Myocyte (in vitro differentiated cells): Measurements from ENCODE around the gene TP63. TPM values are rescaled to one million over a fixed set of nuclear protein-coding genes. Genes with fewer than 3 reads are reported as not detected.
"Not testable (repeated sequence)": the region's sequence is repeated elsewhere in the genome, so short reads cannot be mapped to it uniquely, and the experiment has no call there.

Source experiments
- DNase-seq: peaks from one replicate; pipeline ENCODE4 v3.0.0-alpha.2; 2012; ENCODE audit warnings: low read depth
- polyA plus RNA-seq: library from polyadenylated mRNA; unstranded; fragments of >200 nt; gene quantifications from one replicate; pipeline ENCODE4 v1.2.1, GENCODE V29; 2012; ENCODE audit warnings: missing spikeins
- total RNA-seq: library from RNA; depleted of rRNA; stranded (reverse); fragments of >200 nt; gene quantifications from 2 replicates; pipeline ENCODE4 v1.2.3, GENCODE V29; 2014

TP63 gene
- 2.5 and 2.6 TPM in 2 replicates for total RNA-seq
- 0.74 TPM for polyA plus RNA-seq

DNA sequence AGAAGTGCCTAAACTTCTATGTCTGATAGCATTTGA is at the start of gene TP63:
Gene TP63 (plus strand): TSS at position 17 of the 36 bp plus-strand sequence. CDS start 127 bp downstream, outside the sequence.
- no peak for DNase-seq

DNA sequence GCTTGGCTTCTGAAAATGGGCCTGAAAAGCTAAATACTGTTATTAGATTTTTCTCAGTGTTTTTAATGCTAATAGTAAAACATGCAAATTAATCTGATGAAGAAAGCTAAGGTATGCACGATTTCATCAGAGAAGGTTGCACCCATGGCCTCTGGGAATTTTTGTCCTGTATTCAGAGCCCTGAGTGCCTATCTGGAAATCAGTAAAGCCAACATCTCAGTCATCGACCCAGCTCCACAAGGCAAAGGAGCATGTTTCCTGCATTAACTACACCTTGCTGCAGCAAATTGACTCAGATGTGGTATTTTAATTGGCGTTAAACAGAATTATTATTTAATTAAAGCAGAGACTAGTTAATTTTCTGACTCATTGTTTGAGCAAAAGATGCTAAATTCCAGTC is 49.0 kb upstream of the TP63 start:
- DNase-seq = no peak

DNA sequence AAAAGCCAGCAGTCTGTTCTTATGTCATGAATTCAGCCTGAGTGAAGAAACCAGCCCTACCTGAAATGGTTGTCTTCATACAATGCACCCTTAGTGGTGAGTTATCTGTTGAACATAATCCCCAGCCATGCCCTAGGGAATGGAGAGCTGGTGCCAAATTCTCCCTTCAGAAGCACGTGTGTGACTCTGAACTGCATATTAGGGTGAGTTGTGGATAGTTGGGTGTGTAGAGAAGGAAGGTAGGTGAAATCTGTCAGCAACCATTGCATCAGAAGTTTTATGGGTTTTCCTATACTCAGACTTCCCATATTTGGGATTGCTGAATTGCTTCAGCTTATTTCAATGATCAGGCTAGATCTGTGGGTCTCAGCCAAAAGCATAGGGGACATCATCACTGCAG is 46.5 kb upstream of the TP63 start:
- DNase-seq = no peak

DNA sequence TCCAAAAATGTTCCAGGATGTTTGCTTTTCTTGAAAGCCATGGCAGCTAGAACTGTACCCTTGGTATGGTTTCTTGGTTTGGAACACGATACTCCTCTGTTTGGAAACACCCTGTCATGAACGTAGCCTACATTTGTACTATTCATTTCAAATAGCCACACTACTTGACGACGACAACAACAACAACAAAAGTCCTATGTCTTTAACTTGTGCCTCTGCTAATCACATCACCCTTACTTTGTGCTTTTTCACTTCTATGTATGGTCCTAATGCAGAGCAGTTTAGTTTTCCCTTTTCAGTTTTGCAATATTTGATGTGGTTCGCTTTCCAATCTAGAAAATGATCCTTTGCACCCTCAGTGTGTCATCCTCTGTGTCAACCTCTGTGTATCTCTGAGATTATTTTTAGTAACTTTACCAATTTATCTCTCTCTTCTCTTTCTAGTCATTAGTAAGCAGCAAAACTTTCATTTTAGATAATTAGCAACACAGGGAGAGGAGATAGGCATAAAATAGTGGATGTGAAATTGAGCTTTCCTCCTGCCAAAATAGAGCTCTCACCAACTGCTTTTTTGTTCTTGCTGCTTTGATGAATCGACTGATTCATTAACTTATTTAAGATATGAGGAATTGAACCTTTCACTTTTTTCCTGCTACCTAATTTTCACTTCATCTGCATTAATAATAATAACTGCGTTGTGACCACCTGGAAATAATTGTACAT is 44.1 kb upstream of the TP63 start:
- no peak for DNase-seq

DNA sequence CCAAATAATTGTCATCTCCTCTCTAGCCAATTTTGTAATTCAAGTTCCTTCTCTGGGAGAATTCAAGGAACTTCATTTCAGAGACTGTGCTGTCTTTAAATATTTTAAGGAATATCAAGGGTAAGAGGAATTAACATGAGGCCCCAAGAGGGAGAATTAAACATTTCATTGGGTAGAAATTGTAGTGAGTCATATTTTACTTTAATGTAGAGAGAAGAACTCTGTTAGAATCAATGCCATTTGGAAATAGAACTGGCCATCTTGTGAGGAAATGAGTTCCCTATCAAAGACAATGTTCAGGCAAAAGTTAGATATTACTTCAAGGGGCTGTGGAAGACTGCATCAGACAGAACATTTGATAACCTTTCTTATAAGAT is 43.5 kb upstream of the TP63 start:
- no peak for DNase-seq

DNA sequence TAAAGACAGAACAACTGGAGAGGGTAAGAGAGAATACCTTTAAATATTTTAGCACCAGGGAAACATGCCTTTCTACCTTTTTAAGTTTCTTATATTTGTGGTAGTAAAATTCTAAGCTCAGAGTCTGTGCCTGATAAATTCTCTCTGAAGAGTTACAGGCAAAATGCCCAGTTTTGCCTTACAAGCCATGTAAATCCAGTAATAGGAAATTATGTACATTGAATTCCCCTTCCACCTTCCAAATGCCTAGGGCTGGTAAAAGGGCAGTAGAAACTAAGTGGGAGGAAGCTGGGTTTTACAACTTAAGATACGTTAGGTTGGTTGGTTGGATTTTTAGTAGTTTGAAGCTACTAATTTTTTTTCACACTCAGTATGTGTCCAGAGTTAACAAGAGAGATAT is 43.1 kb upstream of the TP63 start:
- DNase-seq = no peak

DNA sequence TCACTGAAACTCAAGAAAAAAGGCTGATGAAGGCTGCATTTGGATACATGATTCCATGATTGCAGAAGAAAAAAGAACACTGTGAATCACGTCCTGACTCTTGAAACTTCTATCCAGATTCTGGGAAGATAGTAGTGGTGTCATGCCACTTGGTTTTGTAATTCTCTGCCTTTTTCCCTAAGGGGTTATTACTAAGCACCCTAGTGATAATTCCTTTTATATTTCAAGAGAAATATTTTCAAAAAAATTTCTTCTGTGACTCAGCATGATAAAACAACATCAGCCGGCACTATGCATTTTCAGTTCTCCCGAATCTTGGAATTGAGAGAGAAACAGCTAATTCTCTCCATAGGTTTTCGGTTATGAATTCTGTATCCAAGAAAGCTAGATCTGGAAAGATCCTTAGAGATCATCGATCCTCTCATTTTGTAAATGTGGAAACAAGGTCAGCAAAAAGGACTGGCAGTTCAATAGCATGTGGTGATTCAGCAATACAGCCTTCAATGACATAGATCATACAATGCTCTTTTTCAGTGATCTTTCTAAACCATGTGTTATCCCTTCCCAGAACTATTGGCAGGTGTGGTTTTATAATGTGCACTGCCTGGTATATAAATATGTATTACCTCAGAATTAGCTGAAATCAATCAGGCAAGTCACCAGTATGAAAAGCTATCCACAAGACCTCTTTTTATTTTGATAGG is 42.6 kb upstream of the TP63 start:
- DNase-seq = peak; percentile 41

DNA sequence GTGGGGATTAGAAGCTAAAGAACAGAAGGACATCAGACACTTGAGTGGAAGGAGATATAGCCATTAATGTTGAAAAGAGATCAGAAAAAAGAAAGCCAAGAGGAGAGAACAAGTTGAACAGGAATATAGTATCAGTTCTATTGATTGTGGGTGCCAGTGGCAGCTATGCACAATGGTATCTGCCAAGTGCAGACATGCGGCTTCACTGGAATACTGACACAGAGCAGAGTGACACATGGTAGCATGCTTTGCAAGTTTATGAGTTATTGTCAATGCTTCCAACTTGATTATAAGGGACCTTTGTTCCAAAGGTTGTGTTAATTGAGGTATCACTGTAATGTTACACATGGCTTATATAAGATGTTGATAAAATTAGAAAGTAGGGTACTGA is 42.0 kb upstream of the TP63 start:
- no peak for DNase-seq

DNA sequence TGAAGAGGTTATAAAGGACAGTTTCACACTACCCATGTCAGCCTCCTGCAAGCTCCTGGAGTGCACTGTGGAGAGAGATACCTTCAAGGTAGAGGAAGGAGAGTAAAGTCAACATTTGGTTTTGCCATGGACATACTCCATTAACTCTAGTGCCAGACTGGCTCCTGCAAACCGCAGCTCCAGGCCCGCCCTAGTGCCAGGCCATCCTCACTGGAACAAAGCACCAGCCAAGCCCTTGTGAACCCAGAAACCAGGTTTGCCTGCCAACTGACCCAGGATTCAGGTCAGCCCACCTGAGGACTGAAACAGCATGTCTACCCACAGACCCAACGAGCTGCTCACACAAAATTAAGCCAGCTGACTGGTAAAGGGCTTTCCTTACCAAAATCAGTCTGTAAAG is 41.0 kb upstream of the TP63 start:
- DNase-seq = no peak

DNA sequence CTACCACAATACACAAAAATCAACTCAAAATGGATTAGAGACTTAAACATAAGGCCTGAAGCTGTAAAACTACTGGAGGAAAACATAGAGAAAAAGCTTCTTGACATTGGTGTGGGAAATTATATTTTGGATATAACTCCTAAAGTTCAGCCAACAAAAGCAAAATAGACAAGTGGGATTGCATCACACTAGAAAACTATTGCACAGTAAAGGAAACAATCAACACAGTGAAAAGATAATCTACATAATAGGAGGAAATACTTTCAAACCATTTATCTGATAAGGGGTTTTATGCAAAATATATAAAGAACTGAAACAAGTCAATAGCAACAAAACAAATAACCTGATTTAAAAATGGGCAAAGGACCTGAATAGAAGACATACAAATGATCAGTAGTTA is 37.6 kb upstream of the TP63 start:
- DNase-seq = no peak

DNA sequence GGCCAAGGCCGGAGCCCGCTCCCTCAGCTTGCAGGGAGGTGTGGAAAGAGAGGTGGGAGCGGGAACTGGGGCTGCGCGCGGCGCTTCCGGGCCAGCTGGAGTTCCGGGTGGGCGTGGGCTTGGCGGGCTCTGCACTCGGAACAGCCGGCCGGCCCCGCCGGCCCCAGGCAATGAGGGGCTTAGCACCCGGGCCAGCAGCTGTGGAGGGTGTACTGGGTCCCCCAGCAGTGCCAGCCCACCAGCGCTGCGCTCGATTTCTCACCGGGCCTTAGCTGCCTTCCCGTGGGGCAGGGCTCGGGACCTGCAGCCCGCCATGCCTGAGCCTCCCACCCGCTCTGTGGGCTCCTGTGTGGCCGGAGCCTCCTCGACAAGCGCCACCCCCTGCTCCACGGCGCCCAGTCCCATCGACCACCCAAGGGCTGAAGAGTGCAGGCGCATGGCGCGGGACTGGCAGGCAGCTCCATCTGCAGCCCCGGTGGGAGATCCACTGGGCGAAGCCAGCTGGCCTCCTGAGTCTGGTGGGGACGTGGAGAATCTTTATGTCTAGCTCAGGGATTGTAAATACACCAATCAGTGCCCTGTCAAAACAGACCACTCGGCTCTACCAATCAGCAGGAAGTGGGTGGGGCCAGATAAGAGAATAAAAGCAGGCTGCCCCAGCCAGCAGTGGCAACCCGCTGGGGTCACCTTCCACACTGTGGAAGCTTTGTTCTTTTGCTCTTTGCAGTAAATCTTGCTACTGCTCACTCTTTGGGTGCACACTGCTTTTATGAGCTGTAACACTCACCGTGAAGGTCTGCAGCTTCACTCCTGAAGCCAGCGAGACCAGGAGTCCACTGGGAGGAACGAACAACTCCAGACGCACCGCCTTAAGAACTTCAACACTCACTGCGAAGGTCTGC is 34.9 kb upstream of the TP63 start:
- not testable (repeated sequence) for DNase-seq

DNA sequence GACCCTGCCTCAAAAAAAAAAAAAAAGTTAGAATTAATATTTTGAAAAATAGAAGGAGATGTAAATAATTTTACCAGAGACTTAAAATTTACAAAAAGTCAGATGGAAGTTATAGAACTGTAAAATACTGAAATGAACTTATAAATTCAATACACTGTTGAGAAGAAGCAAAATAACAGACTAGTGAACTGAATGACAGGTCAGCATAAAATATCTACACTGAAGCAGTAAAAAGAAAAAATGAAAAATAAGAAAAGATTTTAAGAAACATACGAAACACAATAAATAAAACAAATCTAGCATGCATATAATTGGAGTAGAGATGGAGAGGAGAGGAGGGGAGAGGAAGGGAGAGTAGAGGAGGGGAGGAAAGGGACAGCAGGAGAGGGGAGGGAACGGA is 33.3 kb upstream of the TP63 start:
- no peak for DNase-seq

DNA sequence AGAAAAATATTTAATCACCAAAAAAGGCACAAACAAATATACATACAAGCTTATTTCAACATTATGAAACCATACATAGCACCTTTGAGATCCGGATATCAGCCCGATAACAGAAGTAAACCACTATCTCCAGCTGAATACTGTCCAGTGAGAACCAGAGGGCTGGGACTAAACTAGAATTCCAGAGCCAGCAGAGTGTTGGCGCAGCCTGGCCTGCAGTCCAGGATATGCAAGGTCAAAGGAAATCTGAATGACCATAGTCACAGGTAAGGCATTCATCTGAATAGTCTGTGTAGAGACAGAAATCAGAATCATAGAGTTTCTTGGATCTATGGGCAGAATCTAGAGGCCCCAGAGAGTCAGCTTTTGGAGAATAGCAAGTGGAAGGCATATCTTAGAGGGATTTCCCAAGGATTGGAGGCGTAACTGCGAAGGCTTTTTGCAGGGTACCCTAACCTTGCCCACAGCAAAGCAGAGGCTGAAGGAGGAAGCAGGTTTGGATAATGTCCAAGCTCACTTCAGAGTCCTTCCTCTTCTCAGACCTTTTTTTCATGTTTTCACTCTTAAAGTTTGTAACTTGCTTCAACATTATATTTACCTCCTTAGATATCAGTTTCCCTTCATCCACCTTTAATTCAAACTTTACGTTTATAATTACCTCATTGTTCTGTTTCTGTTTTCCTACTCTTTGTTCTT is 32.5 kb upstream of the TP63 start:
- DNase-seq = no peak

DNA sequence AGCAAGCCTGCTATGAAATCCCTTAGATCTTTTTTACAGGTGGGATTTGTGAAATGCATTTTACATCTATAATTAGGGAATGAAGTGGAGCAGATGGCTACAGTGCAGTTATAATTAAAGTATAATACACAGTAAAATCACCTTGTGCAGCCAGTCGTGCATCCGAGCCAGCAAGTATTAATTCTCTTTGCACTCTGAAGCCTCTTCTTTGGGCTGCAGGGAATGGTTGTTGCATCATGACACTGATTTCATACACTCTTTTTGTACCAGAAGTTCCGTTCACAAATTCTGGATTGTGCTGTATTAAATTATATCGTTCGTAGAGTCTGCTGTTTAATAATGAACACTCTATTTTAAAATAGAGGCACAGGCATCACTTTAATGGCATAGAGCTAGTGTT is 28.7 kb upstream of the TP63 start:
- no peak for DNase-seq

DNA sequence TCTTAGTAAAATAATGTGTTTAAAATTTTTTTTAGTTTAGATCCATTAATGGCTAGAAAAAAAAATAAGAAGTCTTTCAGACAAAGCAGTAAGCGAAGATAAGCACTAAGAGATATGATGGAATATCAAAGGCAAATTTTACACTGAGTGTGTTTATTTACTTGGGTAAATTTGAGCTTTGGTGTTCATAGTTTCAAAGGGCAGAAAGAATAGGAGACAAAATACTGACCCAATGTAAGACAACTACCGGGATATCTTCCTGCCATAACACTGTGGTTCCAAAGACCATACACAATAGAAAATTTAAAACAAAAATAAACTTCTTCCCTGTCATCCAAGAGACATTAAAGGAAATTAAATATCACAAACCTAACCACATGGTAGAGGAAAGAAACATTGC is 25.5 kb upstream of the TP63 start:
- DNase-seq = no peak

DNA sequence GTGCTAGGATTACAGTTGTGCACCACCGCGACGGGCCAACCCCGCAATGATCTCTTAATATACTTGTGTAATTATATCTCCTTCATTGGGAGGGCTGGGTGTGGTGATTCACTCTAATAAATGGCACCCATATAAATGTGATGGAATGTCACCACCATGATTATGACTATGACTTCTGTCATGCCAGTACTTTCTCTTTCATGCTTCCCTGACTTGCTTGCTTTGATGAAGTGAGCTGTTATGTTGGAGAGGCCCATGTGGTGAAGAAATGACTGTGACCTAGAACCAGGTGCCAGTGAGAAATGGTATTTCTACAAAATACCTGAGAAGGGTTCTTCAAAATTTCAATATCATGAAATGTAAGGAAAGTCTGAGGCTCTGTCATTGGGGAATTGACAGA is 24.4 kb upstream of the TP63 start:
- DNase-seq = no peak

DNA sequence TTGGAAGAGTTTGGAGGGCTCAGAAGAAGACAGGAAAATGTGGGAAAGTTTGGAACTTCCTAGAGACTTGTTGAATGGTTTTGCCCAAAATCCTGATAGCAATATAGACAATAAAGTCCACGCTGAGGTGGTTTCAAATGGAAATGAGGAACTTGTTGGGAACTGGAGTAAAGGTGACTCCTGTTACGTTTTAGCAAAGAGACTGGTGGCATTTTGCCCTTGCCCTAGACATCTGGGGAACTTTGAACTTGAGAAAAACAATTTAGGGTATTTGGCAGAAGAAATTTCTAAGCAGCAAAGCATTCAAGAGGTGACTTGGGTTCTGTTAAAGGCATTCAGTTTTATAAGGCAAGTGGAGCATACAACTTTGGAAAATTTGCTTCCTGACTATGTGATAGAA is 18.5 kb upstream of the TP63 start:
- not testable (repeated sequence) for DNase-seq

DNA sequence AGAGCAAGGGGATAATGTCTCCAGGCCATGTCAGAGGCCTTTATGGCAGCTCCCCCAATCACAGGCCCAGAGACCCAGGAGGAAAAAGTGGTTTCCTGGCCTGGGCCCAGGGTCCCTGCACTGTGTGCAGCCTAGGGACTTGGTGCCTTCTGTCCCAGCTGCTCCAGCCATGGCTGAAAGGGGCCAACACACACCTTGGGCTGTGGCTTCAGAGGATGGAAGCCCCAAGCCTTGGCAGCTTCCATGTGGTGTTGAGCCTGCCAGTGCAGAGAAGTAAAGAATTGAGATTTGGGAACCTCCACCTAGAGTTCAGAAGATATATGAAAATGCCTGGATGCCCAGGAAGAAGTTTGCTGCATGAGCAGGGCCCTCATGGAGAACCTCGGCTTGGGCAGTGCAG is 18.1 kb upstream of the TP63 start:
- no peak for DNase-seq

DNA sequence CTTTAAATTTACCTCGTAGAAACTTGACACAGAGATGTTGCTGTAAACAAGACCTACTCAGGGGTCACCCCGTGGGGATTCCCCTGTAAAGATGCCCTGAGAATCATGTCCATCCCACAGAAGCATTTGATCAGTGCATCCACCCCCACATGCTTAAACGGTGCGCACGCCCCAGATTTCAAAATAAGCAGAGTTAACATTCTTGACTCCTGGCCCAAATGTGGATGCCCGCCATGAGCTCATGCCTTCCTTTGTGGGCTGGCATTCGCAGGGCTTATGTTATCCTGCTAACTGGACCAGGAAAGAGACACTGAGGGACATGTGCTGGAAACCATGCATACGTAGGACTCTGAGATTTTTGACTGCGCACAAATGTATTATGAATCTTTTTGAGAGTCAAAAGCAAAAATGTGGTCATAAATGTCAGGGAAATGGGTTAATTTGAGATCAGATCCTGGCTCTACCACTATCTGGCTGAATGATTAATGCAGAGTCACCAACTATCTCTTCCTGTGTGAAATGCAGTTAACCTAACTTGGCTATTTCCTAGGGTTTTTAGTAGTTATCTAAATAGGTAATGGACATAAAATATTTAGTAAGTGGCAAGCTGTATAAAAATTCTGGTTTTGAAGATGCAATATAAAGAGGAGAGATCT is 9.1 kb upstream of the TP63 start:
- peak; percentile 54 for DNase-seq

DNA sequence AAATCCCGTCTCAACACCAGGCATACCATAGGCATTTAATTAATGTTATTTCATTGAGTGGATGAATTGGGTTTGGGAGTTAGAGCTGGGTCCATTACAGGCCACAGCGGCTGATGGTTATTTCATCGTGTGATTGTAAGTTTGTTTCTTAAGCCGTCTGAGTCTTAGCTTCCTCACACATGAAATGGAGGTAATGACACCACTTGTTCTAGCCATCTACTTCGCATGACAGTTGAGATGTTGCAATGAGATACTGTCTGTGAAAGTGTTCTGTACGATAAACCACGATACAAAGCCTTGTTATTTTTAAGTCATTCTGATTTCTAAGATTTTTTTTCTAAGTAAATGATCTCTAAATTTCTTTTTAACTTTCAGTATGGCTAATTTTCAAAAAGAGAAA is 8.6 kb upstream of the TP63 start:
- DNase-seq = peak; percentile 23

DNA sequence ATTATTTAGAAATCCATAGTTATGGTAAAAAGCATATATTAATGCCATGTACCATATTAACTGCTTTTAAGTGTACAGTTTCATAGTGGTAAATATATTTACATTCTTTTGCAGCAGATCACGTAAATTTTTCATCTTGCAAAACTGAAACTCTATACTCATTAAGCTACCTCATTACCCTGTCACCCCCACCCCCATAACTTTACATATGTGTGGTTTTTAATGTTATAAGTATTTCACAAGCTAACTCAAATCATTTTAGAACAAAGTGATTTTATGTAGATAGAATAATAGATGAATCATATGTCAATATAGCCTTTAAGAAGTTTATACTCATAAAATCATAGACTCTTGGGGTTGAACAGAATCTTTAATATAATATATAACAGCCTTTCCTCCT is 7.1 kb upstream of the TP63 start:
- no peak for DNase-seq

DNA sequence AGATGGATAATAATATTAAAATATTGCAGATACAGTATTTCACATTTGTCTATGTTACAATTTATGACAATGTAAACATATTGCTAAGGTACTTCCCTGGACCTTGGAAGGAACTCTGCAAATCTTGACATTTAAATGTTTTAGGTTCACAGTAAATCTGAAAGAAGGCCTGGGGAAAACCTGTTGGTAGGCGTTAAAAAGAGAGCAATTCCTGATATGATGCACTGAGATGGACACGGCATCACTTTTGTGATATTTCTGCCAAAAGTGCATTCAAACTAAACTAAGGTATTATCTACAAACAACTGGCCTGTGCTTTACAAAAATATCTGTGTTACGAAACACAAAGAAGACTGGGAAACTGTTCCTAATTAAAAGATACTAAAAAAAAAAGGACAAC is 6.1 kb upstream of the TP63 start:
- no peak for DNase-seq
